ENCODE measurements around the gene TFAP2B. TPM values are rescaled to one million over a fixed set of nuclear protein-coding genes. Genes with fewer than 3 reads are reported as not detected.

The TFAP2B gene
- total RNA-seq, 2 donors from 2014 or later, result not detected

GRCh38 chr6:50822078-50822476, 3.4 kb downstream of the TFAP2B start:
- intact Hi-C loops (cut with DNase I), result no loop called here
- no peak for ATAC-seq
- no peak for DNase-seq

- no peak for ATAC-seq
- intact Hi-C loops (cut with DNase I), result no loop called here
Observed at GRCh38 chr6:50823094-50823920, 4.6 kb downstream of the TFAP2B start.

GRCh38 chr6:50824552-50824951, 5.9 kb downstream of the TFAP2B start:
- DNase-seq (no peak), ATAC-seq (no peak)
- intact Hi-C loops (cut with DNase I), result no loop called here

More at GRCh38 chr6:50823094-50823920, 4.6 kb downstream of the TFAP2B start:
- DNase-seq, result no peak

GRCh38 chr6:50825375-50826036, 6.8 kb downstream of the TFAP2B start:
- no peak for ATAC-seq
- DNase-seq, result no peak
- intact Hi-C loops (cut with DNase I), result no loop called here

- DNase-seq (no peak), ATAC-seq (no peak)
- intact Hi-C loops (cut with DNase I), result no loop called here
Observed at GRCh38 chr6:50826037-50826761, 7.5 kb downstream of the TFAP2B start.

GRCh38 chr6:50826803-50827202, 8.1 kb downstream of the TFAP2B start:
- ATAC-seq, result no peak
- intact Hi-C loops (cut with DNase I), result no loop called here
- no peak for DNase-seq

GRCh38 chr6:50829049-50829448, 10.4 kb downstream of the TFAP2B start:
- ATAC-seq, result no peak
- DNase-seq, result no peak
- intact Hi-C loops (cut with DNase I), result no loop called here

GRCh38 chr6:50829898-50830444, 11.3 kb downstream of the TFAP2B start:
- no peak for ATAC-seq
- DNase-seq, result no peak
- intact Hi-C loops (cut with DNase I), result no loop called here

GRCh38 chr6:50831186-50831585, 12.5 kb downstream of the TFAP2B start:
- intact Hi-C loops (cut with DNase I), result no loop called here
- ATAC-seq, result no peak
- no peak for DNase-seq

- intact Hi-C loops (cut with DNase I), result no loop called here
- DNase-seq (no peak), ATAC-seq (no peak)
Observed at GRCh38 chr6:50832912-50833311, 14.2 kb downstream of the TFAP2B start.

- intact Hi-C loops (cut with DNase I), result no loop called here
- DNase-seq, result no peak
- ATAC-seq, result no peak
Observed at GRCh38 chr6:50834929-50835410, 16.3 kb downstream of the TFAP2B start.

GRCh38 chr6:50836231-50836630, 17.6 kb downstream of the TFAP2B start:
- intact Hi-C loops (cut with DNase I), result no loop called here
- no peak for ATAC-seq
- no peak for DNase-seq

- ATAC-seq (no peak), DNase-seq (no peak)
Observed at GRCh38 chr6:50837589-50838445, 19.1 kb downstream of the TFAP2B start.

GRCh38 chr6:50840112-50840810, 21.6 kb downstream of the TFAP2B start:
- ATAC-seq (no peak), DNase-seq (no peak)
- intact Hi-C loops (cut with DNase I), result no loop called here

More at GRCh38 chr6:50837589-50838445, 19.1 kb downstream of the TFAP2B start:
- intact Hi-C loops (cut with DNase I), result no loop called here

GRCh38 chr6:50840811-50841192, 22.1 kb downstream of the TFAP2B start:
- ATAC-seq, result no peak
- intact Hi-C loops (cut with DNase I), result no loop called here
- DNase-seq, result no peak

- intact Hi-C loops (cut with DNase I), result no loop called here
- DNase-seq (no peak), ATAC-seq (no peak)
Observed at GRCh38 chr6:50842446-50842845, 23.8 kb downstream of the TFAP2B start.

GRCh38 chr6:50842861-50843384, 24.3 kb downstream of the TFAP2B start:
- DNase-seq, result no peak
- intact Hi-C loops (cut with DNase I), result no loop called here

GRCh38 chr6:50843842-50844241, 25.2 kb downstream of the TFAP2B start:
- intact Hi-C loops (cut with DNase I), result no loop called here
- ATAC-seq (no peak), DNase-seq (no peak)

More at GRCh38 chr6:50842861-50843384, 24.3 kb downstream of the TFAP2B start:
- no peak for ATAC-seq

All from left cardiac atrium (tissue), 4 donors.